GM18519 (cell line): ENCODE measurements around the gene C1QTNF2.
"Not testable (repeated sequence)": the region's sequence is repeated elsewhere in the genome, so short reads cannot be mapped to it uniquely, and the experiment has no call there.

Source experiments
- ATAC-seq: cut with Tn5 transposase; IDR thresholded peaks from one replicate; pipeline ENCODE4 v1.9.1; 2021; ENCODE audit warnings: mild to moderate bottlenecking, moderate library complexity; ENCODE audit not compliant: unreplicated experiment, low FRiP score

Gene C1QTNF2

DNA sequence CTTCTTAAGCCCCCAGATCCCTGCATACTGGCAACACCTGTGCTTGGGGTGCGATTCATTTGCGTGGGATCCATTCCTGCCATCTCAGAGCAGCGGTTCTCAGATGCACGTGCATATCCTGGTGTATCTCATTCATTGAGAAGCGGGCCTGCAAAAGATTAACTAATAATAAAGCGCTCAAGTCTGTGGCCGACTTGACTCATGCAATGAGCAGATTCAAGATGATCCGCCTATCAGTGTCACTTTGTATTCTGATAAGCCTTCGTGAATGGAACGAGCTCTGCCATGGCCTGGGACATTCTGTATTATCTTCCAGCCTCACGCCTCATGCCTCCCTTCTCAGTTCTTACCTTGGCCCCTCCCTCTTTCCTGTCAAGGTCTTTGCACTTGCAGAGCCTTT lies 22.3 kb downstream of the C1QTNF2 start:
- ATAC-seq, result no peak

DNA sequence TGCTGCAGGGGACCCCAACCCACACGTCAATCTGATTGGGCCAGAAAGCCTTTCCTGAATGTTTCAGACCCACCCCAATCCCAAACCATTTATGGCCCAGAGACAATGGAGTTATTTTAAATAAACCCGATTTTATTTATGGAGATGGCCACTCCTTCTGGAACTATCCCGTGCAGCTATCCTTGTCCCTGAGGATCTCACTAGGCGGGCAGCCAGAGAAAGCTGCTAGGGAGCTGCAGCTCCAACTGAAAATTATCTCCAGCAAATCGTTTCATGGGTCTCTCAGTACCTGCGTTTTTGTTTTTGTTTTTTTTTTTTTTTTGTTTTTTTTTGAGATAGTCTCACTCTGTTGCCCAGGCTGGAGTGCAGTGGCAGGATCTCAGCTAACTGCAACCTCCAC lies 23.0 kb downstream of the C1QTNF2 start:
- ATAC-seq, result no peak

DNA sequence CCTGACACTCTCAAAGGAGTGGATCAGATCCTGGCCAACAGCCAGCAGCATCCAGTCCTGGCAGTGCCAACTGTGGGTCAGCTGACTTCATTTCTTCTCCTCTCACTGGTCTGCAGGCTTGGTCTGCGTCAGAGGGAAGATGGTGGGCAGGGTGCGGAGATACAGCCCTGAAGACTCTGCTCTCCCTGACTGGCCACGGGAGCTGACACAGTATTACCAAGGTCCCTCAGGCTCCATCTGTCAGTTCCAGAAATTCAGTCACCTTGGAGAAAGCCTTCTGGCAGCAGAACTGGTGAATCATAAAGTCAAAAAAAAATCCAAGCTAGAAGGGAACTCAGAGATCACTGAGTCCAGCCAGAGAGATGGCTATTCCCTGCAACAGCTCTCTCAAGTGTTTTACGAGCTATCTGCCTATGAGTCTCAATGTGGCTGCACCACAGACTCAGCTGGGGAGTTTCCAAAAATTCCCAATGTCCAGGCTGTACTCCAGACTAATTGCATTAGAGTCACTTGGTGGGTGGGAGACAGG lies 27.9 kb downstream of the C1QTNF2 start:
- ATAC-seq, result no peak

DNA sequence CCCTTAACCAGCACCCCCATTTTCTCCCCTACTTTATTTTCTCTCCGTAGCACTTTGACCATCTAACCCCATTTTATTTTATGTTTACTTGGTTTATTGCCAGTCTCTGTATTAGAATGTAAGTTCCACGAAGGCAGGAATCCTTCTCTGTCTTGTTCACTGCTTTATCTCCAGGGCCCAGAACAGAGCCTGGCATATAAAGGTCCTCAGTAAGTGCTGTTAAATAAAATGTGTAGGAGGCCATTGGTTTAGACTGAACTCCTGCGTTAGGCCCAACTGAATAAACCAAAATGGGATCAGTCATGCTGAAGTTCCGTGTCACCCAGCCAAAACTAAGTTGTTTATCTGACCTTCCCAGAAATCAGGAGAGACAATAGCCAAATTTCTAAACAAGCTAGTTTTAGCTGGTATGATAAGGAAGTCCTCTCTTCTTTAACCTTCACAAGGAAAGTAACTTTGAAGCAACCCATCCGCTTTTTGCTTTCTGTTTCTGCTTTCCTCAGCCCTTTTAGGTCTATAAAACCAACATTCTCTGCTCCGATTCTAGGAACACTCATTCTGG lies 29.0 kb downstream of the C1QTNF2 start:
- ATAC-seq, result no peak

DNA sequence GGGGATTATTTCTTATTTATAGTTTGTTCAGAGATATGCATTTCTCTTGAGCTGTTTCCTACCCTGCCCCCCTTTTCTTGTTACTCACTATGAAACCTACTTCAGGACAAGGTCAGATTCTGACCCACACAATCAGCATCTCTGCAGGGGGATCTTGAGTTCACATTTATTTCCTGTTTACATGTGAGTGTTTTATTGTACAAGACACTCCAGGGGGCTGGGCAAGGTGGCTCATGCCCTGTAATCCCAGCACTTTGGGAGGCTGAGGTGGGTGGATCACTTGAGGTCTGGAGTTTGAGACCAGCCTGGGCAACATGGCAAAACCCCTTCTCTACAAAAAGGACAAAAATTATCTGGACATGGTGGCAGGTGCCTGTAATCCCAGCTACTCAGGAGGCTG lies 29.9 kb downstream of the C1QTNF2 start:
- ATAC-seq, result not testable (repeated sequence)

DNA sequence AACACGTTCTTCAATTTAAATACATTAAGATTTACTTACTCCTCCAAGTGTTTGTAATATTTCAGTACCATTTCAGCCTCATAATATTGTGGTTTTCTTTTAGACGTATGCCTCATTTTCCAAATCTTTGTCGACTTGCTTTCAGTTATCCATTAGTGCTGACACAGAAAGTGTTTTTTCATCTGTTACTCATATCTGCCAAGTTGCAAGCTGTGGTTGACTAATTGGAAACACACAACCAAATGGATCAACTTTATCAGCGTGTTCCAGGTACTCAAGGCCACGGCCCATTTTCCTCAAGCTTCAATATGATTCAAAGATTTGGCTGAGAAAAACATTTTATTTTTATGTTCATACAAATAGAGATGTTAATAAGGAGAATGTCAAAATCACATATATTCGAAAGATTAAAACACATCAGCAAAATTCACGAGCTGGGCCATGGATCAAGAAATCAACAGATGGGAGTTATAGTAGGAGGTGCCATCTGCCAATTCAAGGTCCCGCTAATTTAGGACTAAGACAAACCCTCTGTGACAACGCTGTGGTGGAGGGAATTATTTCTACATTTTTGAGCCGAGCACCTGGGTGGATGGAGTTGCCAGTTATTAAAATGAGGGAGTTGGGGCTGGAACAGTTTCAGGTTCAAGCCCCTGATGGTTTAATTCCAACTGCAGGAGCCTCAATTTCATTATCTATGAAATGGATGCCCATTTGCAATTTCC lies 30.9 kb downstream of the C1QTNF2 start:
- no peak for ATAC-seq

DNA sequence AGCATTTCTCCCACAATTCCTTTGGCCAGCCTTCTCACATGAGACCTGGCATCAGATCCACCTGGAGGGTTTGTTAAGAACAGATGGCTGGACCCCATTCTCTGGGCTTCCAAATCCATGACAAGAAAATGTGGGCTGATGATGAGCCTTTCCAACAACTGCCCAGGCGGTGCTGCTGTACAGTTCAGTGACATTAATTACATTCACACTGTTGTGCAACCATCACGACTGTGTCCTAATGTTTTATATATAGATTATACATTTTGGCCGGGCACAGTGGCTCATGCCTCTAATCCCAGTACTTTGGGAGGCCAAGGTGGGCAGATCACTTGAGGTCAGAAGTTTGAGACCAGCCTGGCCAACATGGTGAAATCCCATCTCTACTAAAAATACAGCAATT lies 35.7 kb downstream of the C1QTNF2 start:
- ATAC-seq, result not testable (repeated sequence)

DNA sequence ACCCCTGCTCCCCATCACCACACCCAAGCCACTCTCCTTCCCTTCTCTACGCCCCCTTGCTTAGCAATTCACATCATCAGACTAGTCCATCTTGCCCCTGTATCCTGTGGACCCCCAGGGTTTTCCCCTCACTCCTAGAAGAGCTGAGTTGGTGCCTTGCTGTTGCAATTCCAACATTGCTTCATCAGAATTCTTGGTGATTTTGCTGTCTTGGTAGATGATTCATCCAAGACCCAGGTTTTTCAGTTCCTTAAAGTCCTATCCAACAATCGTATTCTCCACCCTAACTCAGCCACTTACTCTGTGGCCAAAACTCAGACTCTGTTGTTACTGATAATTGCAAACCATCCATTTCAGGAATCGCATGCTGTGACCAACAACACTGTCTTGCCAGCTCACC lies 36.7 kb downstream of the C1QTNF2 start:
- ATAC-seq, result no peak

DNA sequence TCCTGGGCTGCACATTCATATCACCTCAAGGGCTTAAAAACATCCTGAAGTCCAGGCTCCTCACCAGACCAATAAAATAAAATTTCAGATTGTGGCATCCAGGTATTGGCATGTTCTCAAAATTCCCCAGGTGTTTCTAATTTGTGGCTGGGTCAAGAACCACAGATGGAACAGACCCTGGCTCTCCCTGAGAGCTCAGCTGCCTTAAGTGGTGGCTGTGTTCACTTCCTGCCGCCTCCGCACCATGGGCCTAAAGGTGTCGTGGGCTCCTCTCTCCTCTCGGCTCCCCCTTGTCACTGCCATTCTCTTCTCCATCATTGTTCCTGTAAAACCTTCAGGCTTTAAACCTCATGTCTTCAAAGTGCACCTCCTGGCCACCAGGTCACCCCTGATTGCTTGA lies 40.2 kb downstream of the C1QTNF2 start:
- no peak for ATAC-seq

DNA sequence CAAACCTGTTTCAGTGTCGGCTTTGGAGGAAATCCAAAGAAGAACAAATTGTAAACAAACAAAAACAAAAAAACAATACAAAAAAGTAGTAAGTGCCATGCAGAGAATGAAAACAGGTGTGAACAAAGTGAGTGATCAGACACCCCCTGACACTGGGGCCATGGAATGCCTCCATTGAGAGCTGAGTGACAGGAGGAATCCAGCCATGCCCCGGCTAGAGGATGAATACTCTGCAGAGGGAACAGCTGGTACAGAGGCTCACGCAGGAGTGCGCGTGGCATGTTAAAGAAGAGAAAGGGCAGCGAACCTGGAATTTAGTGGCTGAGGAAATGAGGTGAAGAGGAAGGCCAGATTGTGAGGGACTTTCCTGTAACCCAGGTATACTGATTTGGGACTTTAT lies 42.6 kb downstream of the C1QTNF2 start:
- ATAC-seq, result no peak

DNA sequence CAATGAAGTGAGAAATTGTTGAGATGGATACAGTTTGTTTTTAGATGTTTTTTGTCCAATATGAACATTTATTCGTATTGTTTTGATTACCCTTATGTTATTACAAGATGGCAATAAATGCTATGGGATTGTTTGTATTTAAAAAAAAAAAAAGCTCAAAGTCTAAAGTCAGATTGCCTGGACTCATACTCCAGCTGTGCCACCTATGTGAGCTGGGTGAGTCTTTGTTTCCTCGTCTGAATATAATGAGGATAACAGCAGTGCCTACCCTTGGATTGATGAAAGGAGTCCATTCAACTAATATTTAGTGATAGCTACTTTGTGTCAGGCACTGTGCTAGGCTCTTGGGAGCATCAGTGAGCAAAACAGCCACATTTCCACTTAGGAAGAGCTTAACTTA lies 43.4 kb downstream of the C1QTNF2 start:
- no peak for ATAC-seq

DNA sequence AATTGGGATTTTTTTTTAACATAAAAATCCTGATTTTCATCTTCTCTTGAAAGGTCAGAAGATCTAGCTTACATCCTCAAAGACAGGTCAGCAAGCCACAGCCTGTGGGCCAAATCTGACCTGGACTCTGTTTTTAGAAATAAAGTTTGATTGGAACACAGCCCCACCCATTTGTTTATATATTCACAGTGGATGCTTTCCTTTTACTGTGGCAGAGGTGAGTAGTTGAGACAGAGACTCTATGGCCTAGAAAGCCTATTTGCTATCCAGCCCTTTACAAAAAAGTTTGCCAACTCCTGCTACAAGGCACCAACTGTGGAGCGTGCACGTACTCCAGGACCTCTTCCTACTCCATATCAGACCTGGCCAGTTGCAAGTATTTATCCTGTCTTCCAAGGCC lies 44.7 kb downstream of the C1QTNF2 start:
- no peak for ATAC-seq

DNA sequence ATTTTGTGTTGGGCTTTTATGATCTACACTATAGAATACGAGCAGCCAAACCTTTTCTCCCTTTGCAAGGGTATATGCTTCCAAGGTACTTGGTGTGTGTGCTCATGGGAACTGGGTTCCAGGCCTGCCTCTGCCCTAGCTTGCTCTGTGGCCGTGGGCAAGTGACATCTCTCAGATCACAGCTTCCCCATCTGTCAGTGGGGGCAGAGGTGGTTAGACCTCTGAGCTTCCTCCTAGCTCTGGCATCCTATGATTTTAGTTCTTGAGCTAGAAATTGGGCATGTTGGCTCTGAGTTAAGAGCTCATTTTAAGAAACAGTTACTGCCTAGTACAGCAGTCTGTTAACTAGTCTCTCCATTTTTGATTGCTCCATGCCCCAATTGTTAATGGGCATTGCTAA lies 45.5 kb downstream of the C1QTNF2 start:
- no peak for ATAC-seq

DNA sequence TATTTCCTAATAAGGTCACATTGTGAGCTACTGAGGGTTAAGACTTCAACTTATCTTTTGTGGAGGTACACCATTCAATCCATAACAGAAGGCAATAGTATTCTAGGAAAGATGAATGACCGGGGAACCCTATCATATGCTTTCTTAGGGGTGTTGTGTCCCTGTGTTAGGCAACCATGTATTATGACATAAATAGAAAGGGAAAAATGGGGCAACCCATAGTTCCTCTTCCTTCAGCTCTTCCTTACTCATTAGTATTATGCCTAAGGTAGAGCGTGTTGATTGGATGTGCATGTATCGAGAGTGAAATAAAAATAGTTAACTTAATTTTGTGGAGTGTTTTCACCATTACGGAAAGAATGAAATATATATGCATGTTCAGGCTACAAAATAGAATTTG lies 52.0 kb downstream of the C1QTNF2 start:
- no peak for ATAC-seq

DNA sequence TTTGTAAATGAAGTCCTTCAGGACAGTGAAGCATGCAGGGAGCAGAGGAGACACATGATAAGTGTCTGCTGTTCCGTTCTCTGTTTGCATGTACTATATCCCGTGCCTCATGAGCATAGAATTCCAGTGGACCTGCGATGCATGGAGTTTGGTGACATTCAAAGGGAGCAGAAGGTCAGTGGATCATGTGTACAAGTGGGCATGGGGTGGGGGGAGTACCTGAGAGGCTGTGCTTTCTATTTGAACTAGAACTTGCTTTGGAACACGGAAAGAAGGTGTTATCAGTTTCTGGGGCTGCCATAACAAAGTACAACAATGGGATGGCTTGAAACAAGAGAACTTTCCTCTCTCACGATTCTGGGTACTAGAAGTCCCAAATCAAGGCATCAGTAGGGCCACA lies 53.0 kb downstream of the C1QTNF2 start:
- no peak for ATAC-seq

DNA sequence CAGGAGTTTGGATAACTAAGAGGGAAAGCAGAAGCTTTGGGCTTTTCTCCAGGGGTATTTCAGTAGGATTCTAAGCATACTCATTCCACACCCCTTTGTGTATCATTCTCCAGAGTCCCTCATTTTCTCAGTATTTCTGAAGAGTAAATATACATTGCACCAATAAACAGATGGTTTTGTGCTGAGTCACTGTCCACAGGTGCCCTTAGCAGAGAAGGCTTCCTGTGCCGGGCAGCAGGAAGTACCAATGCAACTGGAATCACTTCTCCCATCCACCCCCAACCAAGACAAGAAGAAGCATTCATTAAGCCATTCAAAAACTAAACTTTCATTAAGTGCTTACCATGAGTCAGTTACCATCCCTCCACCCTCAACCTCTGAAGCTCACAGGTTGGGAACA lies 54.5 kb downstream of the C1QTNF2 start:
- ATAC-seq, result no peak

DNA sequence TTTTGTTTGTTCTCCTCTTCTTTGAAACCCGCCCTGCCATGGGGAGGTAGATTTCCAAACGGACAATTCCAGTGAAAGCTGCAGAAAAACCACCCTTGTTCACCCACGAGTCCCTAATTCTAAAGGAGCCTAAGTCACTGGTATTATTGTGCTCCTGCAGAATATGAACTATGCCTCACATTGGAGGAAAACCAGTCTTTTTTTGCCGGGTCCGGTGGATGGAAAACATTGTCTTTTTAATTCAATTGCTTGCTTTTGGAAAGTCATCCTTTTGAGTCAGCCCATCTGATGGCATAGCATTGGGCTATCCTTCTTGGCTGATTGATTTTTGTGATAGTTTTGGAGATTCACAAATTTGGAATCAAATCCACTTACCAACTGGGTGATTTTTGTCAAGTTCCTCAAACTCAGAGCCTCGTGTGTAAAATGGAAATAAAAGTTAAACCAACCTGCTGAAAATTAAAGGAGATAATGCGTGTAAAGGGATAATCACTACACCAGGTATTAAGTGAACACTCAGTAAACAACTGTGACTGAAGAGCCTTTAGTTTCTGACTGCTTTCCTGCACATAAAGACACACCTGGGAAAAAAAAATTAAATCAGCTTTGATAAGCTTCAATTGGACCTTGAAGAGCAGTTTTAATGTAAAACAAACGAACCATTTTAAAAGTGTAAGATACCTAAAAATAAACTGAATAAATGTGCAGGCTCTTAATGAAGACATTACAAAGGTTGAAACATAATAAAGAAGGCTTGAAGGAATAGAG lies 57.3 kb downstream of the C1QTNF2 start:
- ATAC-seq, result no peak

DNA sequence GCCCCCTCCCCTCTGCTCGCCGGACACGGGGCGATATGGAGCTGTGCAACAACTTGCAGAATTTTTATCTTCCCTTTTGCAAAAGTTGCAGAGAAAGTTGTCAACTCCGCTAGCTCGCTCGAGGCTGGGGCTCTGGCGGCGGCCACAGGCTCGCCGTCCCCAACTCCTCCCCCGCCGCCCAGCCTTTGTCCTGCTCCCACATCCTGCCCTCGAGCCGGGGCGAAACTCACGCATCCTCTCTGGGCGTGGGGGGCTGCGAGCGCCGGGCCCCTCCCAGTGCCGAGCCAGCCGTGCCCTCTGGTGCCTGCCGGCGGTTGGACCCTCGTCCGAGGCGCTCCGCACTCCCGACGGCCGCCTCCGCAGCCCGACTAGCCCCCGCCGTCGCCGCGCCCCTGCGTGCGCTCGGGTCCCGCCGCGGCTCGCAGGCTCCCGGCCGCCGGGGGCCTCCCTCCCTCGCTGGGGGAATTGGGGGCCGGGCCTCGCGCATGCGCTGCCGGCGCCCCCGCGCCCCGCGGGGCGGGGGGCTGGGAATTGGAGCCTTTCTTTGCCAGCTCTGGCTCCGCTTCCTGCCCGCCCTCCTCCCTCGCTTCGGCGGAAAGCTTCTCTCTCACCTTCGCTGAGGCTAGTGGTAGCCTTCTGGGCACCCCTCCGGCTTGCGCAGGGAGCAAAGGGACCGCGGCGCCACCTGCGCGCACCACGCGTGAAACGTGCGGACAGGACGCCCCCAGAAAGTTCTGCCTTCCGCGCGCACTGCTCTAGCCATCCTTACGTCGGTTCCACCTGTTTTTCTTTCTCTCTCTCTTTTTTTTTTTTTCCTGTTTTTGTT lies 58.1 kb downstream of the C1QTNF2 start, which contains the start of gene CCNJL:
Gene CCNJL (minus strand): TSS at position 431 of the 826 bp plus-strand sequence. CDS start 641 bp downstream, outside the sequence.
- ATAC-seq, result no peak

DNA sequence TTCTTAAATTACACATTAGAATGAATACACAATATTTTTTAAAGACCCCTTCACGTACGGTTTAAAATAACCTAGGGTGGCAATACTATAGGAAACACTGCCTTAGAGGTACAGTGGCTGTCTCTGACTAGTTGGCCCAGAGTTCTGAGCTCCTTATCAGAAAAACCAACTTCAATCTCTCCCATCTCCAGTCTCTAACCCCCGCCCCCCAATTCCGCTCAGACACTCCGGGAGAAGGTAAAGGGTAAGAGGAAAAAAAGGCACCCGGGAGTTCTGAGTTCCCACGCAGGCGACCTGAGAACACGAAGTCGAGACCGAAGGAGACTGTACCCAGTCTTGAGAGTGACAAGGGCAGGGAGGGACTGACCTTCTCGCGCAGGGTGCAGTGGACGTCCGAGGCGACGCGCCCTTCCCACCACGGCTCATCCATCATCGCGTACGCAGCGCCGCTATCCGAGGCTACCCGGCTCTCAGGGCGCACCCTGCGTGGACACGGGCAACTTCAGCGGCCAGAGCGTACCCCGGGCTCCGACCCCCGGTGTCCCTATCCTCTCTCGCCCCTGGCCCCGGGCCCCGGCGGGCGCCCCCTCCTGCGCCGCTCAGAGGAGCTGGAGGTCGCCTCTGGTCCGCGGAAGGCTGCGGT lies 58.8 kb downstream of the C1QTNF2 start:
- ATAC-seq, result no peak
